HG03442 (cell line): ENCODE results near the gene HERC2.
"Not testable (repeated sequence)": the region's sequence is repeated elsewhere in the genome, so short reads cannot be mapped to it uniquely, and the experiment has no call there.

Experiments used
- ATAC-seq: cut with Tn5 transposase; IDR thresholded peaks from one replicate; pipeline ENCODE4 v1.9.1; 2021; ENCODE audit warnings: mild to moderate bottlenecking, moderate library complexity; ENCODE audit not compliant: unreplicated experiment

The HERC2 gene

DNA sequence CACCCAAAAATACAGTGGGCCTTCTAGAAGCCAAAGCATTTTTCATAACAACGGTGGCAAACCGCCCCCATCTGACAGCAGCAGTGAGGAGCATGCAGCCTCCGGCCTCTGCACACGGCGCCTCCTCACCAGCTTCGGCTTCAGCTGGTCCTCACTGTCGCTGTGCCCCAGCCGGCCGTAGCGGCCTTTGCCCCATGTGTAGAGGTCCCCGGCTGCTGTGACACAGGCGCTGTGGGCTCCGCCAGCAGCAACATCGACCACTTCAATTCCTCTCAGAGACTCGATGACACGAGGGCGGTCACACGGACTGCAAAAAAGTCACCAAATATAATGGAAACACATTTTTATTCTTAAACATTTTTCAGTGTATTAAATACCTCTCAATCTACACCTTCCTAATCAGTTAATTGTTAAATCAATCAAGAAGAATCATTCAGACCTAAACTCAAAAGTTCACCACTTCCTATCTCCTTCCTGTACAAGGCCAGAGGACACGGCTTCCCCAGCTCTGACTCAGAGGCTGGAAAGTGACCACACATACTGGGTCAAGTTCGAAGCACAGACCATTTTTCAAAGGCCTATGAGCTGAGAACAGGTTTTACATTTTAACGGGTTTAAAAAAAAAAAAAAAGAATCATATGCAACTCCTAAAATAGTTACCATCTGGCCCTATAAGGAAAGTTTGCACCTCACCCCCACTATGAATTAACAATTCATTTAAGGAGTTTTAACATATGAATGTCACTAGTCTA, 189.3 kb downstream of the HERC2 start:
- no peak for ATAC-seq

DNA sequence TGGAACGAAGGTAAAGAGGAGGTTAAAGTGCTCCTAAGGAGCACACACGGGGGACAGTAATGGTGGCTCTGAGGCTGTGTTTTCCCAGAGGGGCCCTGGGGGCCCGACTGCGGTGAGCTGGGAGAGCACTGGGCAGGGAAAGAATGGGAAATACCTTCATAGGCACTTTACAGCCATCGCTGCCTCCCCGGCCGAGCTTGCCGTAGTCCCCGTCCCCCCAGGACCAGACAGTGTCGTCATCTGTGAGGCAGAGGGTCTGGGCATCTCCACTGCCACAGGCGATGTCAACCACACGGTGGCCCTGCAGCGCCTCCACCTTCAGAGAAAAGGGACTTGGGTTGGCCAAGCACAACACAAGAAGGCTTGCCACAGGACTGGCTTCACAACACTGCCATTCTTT, 190.0 kb downstream of the HERC2 start:
- ATAC-seq, result no peak

DNA sequence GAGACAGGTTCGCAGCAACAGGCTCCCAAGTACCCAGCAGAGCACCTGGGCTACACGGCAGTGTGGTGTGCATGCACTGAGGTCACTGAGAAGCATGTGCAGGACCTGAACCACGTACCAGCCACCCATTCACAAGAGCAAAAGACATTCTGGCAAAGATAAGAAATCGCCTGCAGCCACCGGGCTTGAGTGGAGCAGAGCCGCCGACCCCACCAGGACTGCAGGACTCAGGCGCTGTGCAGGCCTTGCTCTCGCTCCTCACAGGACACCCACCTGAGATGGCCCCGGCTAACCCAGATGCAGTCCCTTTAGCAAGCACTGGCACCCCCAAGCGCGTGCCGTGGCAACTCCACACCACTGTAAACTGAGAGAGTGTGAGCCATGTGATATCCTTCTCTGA, 190.6 kb downstream of the HERC2 start:
- ATAC-seq, result no peak

DNA sequence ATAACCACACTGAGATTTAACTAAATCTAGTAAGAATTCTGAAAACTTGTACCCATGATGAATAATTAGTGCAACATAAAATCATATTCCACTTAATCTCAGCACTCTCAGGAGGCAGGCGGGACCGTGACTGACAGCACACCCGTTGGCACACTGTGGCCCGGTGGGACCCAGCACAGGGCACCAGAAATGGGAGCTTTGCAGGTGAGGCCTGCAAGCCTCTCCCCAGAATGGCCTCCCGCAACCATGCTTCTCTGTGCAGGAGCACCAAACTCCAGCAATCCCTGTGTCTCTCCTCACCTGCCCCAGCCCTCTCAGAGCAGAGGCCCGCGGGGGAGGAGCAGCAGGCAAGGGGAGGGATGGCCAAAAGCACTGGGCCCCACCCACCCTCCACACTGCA, 191.3 kb downstream of the HERC2 start:
- no peak for ATAC-seq

DNA sequence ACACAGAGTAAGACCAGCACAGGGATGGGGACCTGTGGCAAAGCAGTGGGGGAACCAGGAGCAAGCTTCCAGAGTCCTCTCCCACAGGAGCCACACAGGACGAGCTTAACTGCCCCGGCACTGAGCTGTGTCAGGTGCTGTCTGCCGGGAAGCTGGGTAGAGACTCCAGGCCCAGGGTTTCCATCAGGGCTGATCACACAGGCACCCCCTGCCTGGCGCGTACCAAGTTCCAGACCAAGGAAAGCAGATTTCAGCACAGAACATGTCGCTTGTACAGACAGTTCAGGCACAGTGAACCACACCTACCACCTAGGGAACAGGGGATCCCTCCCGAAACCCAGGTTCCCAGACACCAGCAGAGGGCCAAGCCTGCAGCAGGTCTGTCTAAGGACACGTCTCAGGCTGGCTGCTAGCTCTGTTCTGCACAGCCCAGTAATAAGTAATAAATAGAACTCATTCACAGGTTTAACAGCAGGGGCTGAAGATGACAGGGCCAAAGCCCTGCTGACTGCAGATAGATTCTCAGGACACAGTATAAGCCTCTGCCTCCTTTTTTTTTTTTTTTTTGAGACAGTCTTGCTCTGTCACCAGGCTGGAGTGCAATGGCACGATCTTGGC, 192.6 kb downstream of the HERC2 start:
- ATAC-seq, result no peak

DNA sequence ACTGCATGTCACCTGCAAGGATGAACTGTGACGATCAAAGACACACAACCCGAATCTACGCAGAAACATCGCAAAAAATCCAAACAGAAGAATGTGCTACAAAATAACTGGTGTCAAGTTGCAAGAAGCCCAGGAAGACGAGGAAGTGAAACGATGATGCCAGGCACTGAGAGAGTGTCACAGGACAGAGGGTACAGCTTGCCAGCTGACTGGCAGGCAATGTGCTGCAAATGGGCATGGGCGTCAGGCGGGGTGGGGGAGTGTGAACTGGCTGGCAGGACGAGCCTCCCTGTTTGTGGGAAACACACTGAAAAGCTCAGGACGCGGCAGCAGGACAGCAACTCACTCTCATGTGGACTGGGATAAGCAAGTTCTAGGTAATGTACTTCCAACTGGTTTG, 193.9 kb downstream of the HERC2 start:
- no peak for ATAC-seq

DNA sequence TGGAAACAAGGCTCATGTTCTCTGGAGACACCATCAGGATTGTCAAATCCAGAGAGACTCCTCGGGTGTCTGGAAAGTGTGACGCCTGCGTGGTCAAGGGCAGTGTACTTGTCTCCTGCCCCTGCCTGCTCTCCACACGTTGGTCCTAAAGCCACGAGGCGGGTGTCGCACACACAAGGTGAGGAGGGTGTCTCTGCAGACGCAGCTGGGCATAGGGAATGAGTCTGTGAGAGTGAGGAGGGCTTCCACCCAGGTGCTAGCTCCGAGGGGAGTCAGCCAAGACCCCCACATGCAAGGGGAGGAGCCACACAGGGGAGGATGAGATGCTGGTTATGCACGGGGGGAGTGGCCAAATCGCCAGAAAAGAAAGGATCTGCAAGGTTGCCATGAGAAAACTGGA, 194.9 kb downstream of the HERC2 start:
- ATAC-seq, result no peak

DNA sequence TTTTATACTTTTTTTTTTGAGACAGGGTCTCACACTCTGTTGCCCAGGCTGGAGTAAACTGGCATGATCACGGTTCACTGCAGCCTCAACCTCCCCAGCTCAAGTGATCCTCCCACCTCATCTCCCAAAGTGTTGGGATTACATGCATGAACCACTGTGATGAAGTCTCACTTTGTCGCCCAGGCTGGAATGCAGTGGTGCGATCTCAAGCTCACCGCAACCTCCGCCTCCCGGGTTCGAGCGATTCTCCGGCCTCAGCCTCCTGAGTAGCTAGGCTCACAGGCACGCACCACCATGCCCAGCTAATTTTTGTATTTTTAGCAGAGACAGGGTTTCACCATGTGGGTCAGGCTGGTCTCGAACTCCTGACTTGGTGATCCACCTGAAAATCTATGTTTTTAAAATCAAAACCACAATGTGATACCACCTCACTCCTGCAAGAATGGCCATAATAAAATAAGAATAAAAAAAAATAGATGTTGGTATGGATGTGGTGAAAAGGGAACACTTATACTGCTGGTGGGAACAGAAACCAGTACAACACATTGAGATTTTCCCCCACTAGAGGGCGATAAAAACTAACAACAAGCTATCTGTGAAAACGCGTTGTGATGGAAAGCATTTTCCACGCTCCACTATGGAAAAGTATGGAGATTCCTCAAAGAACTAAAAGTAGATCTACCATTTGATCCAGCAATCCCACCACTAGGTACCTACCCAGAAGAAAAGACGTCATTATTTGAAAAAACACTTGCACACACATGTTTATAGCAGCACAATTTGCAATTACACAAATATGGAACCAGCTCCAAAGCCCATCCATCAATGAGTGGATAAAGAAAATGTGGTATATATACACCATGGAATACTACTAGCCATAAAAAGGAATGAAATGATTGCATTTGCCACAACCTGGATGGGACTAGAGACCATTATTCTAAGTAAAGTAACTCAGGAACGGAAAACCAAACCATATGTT, 196.0 kb downstream of the HERC2 start:
- no peak for ATAC-seq

DNA sequence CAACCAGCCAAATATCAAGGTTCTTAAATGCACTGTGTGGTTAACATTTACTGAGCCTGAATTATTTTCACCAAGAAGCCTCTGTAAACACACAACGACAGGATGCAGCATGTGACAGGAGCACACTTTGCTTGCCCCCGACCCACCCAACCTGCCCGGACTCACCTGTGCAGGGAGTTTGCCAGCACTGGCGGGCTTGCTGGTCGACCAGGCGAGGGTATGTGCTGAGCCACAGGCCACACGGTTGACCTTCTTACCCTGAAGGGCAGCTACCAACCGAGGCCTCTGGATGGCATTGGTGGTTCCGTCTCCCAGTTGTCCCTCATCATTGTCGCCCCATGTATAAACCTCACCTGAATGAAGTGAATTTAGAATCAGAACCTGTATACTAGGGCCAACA, 197.1 kb downstream of the HERC2 start:
- no peak for ATAC-seq

DNA sequence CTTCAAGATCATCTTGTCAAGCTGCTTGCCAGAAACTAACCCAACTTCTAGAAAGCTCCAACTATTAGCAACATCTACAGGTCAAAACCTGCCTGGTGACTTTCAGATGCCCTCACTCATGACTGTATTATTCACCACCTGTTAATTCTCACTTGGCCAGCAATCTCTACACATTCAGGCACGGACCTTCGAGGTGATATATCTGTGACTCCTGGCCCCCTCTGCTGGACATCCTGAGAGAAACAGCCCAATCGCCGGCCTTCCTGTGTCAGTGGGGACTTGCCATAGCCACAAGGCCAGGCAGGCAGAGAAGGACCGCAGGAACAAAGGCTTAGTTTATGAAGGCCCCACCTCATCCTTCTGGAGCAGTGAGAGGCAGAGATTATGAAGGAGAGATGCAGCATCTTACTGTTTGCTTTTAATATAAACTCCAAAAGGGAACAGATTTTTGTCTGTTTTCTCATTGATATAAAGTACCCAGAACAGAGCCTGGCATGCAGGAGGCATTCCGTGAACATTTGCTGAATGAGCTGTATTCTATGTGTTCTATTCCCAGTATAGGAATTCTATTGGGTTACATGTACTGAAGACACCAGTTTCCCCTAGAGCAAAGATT, 198.5 kb downstream of the HERC2 start:
- peak; percentile 69 for ATAC-seq

DNA sequence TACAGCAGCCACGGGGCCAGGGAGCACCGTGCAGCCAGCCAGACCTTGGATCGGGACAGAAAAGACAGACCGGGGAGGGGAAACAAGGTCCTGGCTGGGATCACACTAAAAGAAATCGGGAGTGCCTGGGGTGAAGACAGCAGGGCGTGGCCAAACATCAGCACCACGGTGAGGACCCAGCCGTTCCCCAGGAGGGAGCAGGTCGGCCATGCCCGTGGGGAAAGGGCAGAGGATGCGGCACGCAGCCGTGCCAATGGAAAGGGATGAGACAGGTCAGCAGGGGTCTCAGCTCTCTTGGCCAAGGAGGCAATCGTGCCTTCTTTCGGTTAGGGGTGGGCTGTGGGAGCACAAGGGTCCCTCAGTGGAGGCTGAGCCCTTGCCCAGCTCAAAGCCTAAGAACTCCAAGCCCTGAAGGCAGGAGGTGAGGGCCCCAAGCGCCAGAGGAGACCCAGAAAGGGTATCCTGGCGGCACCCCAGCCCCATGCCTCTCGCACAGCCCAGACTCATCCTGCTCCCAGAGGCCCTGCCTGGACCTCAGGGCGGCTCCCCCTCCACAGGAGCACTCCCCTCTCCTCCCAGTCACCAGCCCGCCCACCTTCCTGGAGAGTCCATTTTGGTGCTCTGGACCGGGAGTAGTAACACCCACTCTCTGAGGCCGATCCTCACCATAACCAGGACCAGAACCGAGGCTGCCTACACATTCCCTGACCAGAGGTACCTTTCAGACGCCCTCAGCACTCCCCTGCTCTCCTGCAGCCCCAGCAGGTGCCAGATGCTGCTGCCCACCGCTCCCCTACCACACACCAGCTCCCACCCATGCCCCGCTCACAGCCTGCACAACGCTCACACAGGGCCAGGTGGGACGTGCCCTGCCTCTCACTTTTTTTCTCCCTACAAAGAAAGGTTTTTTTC, 199.7 kb downstream of the HERC2 start:
- ATAC-seq, result no peak

DNA sequence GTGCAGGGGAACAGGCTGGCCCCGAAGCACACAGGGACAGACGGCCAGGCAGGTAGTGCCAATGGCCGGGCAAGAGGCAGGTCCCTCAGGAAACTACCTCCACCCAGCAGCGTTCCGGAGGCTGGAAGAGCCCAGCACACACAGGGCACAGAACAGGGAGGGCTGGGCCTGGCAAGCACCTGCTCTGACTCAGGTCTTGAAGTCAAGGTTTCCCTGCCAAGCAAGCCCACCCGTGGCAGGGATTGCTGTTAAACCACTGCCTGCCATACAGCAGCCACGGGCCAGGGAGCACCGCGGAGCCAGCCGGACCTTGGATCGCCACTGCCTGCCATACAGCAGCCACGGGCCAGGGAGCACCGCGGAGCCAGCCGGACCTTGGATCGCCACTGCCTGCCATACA, 200.4 kb downstream of the HERC2 start:
- not testable (repeated sequence) for ATAC-seq

DNA sequence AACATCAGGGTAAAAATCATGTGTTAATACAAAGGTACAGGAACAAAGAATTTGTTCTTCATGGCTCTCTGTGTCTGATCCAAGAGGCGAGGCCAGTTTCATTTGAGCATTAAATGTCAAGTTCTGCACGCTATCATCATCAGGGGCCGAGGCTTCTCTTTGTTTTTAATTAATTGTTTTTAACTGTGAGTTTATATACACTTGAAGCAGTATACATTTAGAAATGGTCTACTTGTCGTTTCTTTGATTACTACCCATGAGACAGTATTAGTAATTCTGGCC, 201.7 kb downstream of the HERC2 start:
- ATAC-seq, result no peak

DNA sequence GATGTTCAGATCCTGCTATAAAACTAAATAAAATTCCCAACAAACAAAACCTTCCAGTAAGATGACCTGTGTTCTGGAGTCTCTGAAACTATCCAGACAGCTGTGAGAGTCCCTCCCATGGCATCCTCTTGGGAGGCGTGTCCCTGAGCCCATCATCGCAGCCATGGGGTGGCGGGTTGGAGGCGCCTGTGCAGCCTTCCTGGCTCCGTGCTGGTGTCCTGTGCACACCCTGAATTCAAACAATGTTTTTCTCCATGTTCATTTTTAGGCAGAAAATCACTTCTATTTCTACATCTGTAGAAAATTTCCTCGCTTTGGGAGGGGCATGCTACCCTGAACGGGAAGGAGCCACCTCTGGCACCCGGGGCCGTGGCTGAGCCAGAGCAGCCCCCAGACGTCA, 203.4 kb downstream of the HERC2 start:
- ATAC-seq, result no peak

DNA sequence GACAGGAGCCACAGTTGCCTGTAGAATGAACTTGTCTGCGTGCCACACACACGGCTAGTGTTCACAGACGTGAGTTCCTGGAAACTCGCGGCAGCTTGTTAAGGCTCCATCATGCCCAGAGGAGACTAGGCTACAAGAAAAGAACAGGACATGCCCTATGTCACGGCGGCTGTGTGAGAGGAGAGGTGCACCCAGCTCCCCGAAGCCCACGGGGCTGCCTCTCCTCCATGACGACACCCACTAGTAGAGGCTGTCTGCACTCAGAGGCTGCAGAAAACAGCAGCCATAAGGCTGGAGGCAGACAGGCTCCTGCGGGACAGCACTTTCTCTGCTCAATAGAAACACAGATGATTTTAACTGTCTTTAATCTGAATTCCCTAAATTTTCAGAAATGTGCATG, 203.9 kb downstream of the HERC2 start:
- ATAC-seq, result no peak

DNA sequence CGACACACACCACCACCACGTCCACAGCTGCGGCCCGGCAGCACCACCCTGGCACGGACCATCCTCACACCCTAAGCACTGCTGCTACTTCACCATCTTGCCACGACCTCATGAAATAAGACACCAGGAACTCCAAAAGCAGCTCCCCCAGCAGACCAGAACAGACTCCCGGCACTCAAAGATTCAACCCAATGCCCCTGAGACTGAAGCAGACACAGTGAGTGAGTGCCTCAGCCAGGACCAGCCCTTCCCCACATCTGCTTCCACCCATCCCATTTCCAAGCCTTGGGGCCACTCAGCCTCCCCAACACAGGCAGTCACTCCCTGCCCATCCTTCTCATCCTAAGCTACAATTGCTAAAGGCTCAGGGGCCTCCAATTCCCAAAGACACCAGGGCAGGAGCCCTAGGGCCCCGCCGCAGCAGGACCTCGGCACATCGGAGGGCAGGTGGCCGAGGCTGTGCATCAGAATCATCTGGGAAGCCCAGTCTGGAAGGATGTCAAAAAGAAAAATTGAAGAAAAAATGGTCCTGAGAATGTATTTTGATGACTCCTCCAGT, 204.5 kb downstream of the HERC2 start:
- no peak for ATAC-seq

DNA sequence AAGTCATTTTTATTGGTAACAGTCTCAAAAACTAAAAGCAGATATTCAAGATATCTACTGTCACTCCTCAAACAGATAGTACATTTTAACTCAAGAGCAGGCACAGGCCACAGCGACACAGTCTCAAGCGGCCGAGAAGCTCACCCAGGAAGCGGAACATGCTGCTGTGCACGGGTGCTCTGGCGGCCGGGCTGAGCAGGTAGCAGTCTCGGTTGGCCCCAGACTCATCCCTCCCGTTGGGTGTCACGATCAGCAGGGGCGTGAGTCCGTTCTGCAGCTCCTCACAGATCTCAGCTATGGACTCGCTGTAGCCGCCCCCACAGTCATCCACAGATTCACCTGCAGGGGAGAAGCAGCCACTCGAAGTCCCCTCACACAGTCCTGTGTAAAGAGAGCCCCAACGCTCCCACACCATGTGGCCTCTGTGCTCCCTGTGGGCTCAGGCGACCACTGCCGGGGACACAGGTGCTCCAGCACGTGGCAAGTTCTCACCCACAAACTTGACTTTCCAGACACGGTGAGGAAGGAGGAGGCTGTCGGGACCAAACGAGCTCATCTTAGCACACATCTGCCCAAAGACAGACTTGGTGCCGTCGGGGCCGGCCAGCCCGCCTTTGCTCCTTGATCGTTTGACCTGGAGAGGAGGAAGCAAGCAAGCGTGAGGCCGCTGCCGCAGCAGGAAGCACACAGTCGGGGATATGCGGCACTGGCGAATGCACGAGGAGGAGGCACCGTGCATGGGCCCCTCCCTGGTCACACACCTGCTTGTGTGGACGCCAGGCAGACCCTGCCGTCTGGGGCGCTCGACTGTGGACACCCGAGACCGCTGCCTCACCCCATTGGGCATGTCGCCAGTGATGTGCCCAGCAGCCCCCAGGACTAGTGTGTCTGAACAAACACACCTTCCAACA, 205.2 kb downstream of the HERC2 start:
- no peak for ATAC-seq

DNA sequence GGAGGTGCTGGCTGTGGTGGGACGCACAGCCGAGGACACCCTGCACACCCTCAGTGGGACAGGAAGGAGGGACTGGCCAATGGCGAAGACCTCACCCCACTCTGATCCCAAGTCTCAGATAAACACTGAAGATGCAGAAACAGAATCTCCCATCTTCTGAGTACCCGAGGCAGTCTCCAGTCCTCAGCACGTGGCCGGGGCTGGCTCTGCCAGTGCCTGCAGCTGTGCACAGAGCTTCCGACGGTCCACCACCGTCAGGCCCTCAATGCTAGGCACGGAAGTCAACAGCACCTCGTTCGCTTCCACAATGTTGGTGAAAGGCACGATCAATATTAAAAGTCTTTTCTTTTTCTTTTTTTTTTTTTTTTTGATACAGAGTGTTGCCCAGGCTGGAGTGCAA, 206.1 kb downstream of the HERC2 start:
- no peak for ATAC-seq
